Astrocyte of the spinal cord (primary cell): Measurements from ENCODE around the gene GRID2.

Source experiments
- DNase-seq: peaks from one replicate; pipeline ENCODE4 v3.0.0; 2011; ENCODE audit warnings: low read depth, low spot score
- H3K4me3 ChIP-seq: 2 replicates; pipeline ENCODE4 v1.5.1; 2011; ENCODE audit warnings: low read depth, mild to moderate bottlenecking, low read length, moderate library complexity
- CTCF ChIP-seq: IDR thresholded peaks from 2 replicates; pipeline ENCODE4 v1.5.1; 2012; ENCODE audit warnings: low read depth, mild to moderate bottlenecking, low read length, inconsistent platforms
- in situ Hi-C: cut with HindIII; loops from 2 replicates; pipeline ENCODE4 v1.10.0; 2017; ENCODE audit warnings: low sequenced_read_pairs

Gene GRID2

GRCh38 chr4:92262371-92262770 is 41.4 kb upstream of the GRID2 start:
- in situ Hi-C loops: no loop called here
- TF ChIP-seq CTCF: no peak
- no peak for DNase-seq
- H3K4me3 ChIP-seq: no peak overlapping the region

GRCh38 chr4:92263010-92263409 is 40.8 kb upstream of the GRID2 start:
- no peak for DNase-seq

GRCh38 chr4:92263575-92263974 is 40.2 kb upstream of the GRID2 start:
- in situ Hi-C loops: no loop called here

More at GRCh38 chr4:92263010-92263409, 40.8 kb upstream of the GRID2 start:
- H3K4me3 ChIP-seq: no peak overlapping the region
- in situ Hi-C loops: no loop called here
- TF ChIP-seq CTCF: no peak

GRCh38 chr4:92264163-92264562 is 39.6 kb upstream of the GRID2 start:
- H3K4me3 ChIP-seq: no peak overlapping the region
- no peak for DNase-seq
- in situ Hi-C loops: no loop called here
- TF ChIP-seq CTCF: no peak

More at GRCh38 chr4:92263575-92263974, 40.2 kb upstream of the GRID2 start:
- TF ChIP-seq CTCF: no peak
- no peak overlapping the region for H3K4me3 ChIP-seq
- DNase-seq: no peak

- DNase-seq: no peak
- in situ Hi-C loops: no loop called here
- H3K4me3 ChIP-seq: no peak overlapping the region
- no peak for TF ChIP-seq CTCF
These were observed 38.7 kb upstream of the GRID2 start for GRCh38 chr4:92265021-92265420.

GRCh38 chr4:92265798-92266197 is 38.0 kb upstream of the GRID2 start:
- no peak for TF ChIP-seq CTCF
- in situ Hi-C loops: no loop called here
- no peak overlapping the region for H3K4me3 ChIP-seq
- no peak for DNase-seq

- no peak for DNase-seq
- no peak for TF ChIP-seq CTCF
- in situ Hi-C loops: no loop called here
These were observed 37.2 kb upstream of the GRID2 start for GRCh38 chr4:92266521-92266920.

More at GRCh38 chr4:92266521-92266920, 37.2 kb upstream of the GRID2 start:
- H3K4me3 ChIP-seq: no peak overlapping the region
